Measurements from ENCODE around the gene ZNF445.

DNA sequence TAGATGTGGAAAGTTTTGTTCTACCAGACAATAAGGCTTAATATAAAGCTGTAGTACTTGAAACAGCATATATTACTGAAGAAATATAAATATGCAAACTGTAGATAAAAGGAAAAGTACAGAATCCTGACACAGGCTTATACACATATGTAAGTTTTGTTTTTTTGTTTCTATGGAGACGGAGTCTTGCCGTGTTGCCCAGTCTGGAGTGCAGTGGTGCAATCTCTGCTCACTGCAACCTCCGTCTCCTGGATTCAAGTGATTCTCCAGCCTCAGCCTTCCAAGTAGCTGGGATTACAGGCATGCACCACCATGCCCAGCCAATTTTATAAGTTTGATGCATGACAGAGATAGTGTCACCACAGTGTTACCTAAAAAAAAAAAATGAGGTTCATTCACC, 29.1 kb upstream of the ZNF445 start:
- no peak for TF ChIP-seq POLR2A (IDR thresholded peaks at IDR 0.05)
- TF ChIP-seq, protein P1, sequence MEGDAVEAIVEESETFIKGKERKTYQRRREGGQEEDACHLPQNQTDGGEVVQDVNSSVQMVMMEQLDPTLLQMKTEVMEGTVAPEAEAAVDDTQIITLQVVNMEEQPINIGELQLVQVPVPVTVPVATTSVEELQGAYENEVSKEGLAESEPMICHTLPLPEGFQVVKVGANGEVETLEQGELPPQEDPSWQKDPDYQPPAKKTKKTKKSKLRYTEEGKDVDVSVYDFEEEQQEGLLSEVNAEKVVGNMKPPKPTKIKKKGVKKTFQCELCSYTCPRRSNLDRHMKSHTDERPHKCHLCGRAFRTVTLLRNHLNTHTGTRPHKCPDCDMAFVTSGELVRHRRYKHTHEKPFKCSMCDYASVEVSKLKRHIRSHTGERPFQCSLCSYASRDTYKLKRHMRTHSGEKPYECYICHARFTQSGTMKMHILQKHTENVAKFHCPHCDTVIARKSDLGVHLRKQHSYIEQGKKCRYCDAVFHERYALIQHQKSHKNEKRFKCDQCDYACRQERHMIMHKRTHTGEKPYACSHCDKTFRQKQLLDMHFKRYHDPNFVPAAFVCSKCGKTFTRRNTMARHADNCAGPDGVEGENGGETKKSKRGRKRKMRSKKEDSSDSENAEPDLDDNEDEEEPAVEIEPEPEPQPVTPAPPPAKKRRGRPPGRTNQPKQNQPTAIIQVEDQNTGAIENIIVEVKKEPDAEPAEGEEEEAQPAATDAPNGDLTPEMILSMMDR (IDR thresholded peaks at IDR 0.05): no peak

Data from lower leg skin (tissue), 3 donors.